ENCODE results near the gene DST. TPM values are rescaled to one million over a fixed set of nuclear protein-coding genes. Genes with fewer than 3 reads are reported as not detected.

DST gene
- total and polyA plus RNA-seq, 2 experiments from 2014 or later, result 103 to 369 TPM

GRCh38 chr6:56430629-56431600 lies 211.8 kb downstream of the DST start:
- Histone ChIP-seq H3K9me3 (ENCODE audit: low read depth) (no peaks in the 10 kb centered on the region), H4K20me1 (ENCODE audit: insufficient read depth, poor library complexity, severe bottlenecking) (no peaks in the 10 kb centered on the region), H3K27ac (no peak overlapping the region), H3K79me2 (no peaks in the 10 kb centered on the region), H3K27me3 (no peaks in the 10 kb centered on the region), H3K36me3 (replicated peaks; ENCODE audit: insufficient read depth, low read depth) (no peaks in the 10 kb centered on the region), H2AFZ (no peak overlapping the region), H3K4me2 (no peak overlapping the region), H3K4me1 (ENCODE audit: insufficient read depth) (no peaks in the 10 kb centered on the region), H3K4me3 (no peak overlapping the region), H3K9me2 (replicated peaks; ENCODE audit: insufficient read depth) (no peaks in the 10 kb centered on the region)
- no peak for DNase-seq (ENCODE audit: low spot score)
- TF ChIP-seq CTCF (IDR thresholded peaks at IDR 0.05; ENCODE audit: poor library complexity) (no peak), EZH2 (IDR thresholded peaks at IDR 0.05; ENCODE audit: borderline replicate concordance) (no peak), EZH2phosphoT487 (IDR thresholded peaks at IDR 0.05; ENCODE audit: low read depth, severe bottlenecking, unreplicated experiment) (no peak)
- 96% methylated on average over 34 of the region's 34 CpGs for WGBS (ENCODE audit: low lambda C conversion rate, missing lambda C conversion rate)

GRCh38 chr6:56424542-56425083 lies 218.1 kb downstream of the DST start:
- Histone ChIP-seq H2AFZ (no peak overlapping the region), H3K9me3 (ENCODE audit: low read depth) (no peaks in the 10 kb centered on the region), H3K4me2 (no peak overlapping the region), H3K4me3 (no peak overlapping the region), H3K4me1 (ENCODE audit: insufficient read depth) (no peaks in the 10 kb centered on the region), H3K9me2 (replicated peaks; ENCODE audit: insufficient read depth) (no peaks in the 10 kb centered on the region), H3K27me3 (no peaks in the 10 kb centered on the region), H3K36me3 (replicated peaks; ENCODE audit: insufficient read depth, low read depth) (no peaks in the 10 kb centered on the region), H3K27ac (no peak overlapping the region), H3K79me2 (no peaks in the 10 kb centered on the region), H4K20me1 (ENCODE audit: insufficient read depth, poor library complexity, severe bottlenecking) (no peaks in the 10 kb centered on the region)
- WGBS (ENCODE audit: low lambda C conversion rate, missing lambda C conversion rate), result 75% methylated on average over 4 of the region's 4 CpGs
- TF ChIP-seq EZH2phosphoT487 (IDR thresholded peaks at IDR 0.05; ENCODE audit: low read depth, severe bottlenecking, unreplicated experiment) (no peak), EZH2 (IDR thresholded peaks at IDR 0.05; ENCODE audit: borderline replicate concordance) (no peak), CTCF (IDR thresholded peaks at IDR 0.05; ENCODE audit: poor library complexity) (no peak)
- no peak for DNase-seq (ENCODE audit: low spot score)

GRCh38 chr6:56424064-56424463 lies 218.6 kb downstream of the DST start:
- TF ChIP-seq CTCF (IDR thresholded peaks at IDR 0.05; ENCODE audit: poor library complexity) (no peak), EZH2 (IDR thresholded peaks at IDR 0.05; ENCODE audit: borderline replicate concordance) (no peak), EZH2phosphoT487 (IDR thresholded peaks at IDR 0.05; ENCODE audit: low read depth, severe bottlenecking, unreplicated experiment) (no peak)
- Histone ChIP-seq H3K4me1 (ENCODE audit: insufficient read depth) (no peaks in the 10 kb centered on the region), H2AFZ (no peak overlapping the region), H3K79me2 (no peaks in the 10 kb centered on the region), H3K27me3 (no peaks in the 10 kb centered on the region), H3K4me2 (no peak overlapping the region), H3K4me3 (no peak overlapping the region), H3K9me2 (replicated peaks; ENCODE audit: insufficient read depth) (no peaks in the 10 kb centered on the region), H3K9me3 (ENCODE audit: low read depth) (no peaks in the 10 kb centered on the region), H3K27ac (no peak overlapping the region), H4K20me1 (ENCODE audit: insufficient read depth, poor library complexity, severe bottlenecking) (no peaks in the 10 kb centered on the region), H3K36me3 (replicated peaks; ENCODE audit: insufficient read depth, low read depth) (no peaks in the 10 kb centered on the region)
- WGBS (ENCODE audit: low lambda C conversion rate, missing lambda C conversion rate), result 32% methylated on average over 2 of the region's 2 CpGs
- no peak for DNase-seq (ENCODE audit: low spot score)

Measured in hepatocyte (in vitro differentiated cells).